Prostate gland (tissue), 2 donors: ENCODE data around the gene MORN3. TPM values are rescaled to one million over a fixed set of nuclear protein-coding genes. Genes with fewer than 3 reads are reported as not detected.
"Not testable (repeated sequence)": the region's sequence is repeated elsewhere in the genome, so short reads cannot be mapped to it uniquely, and the experiment has no call there.

Source experiments
- DNase-seq: peaks from one replicate; pipeline ENCODE4 v3.0.0-alpha.2; 2019; ENCODE audit warnings: low spot score
- H3K27ac ChIP-seq, 2 donors: fragments of 200-600 bp; sonication (generic); 2 replicates each; pipeline ENCODE4 v1.5.1; 2017 to 2019
- H3K27me3 ChIP-seq: fragments of 200-600 bp; sonication (generic); replicated peaks from 2 replicates; pipeline ENCODE4 v1.5.1; 2019; ENCODE audit not compliant: insufficient read depth
- H3K36me3 ChIP-seq, 2 donors: fragments of 200-600 bp; sonication (generic); 1 replicate in 1 of 2; 2 replicates in 1 of 2; pipeline versions ENCODE4 v1.5.1 to v1.8.1; 2017 to 2019
- H3K4me1 ChIP-seq: fragments of 200-600 bp; sonication (generic); replicated peaks from 2 replicates; pipeline ENCODE4 v1.5.1; 2019
- H3K4me3 ChIP-seq, 2 donors: fragments of 200-600 bp; sonication (generic); 2 replicates each; pipeline ENCODE4 v1.5.1; 2017 to 2019
- H3K9me3 ChIP-seq: fragments of 200-600 bp; sonication (generic); 2 replicates; pipeline ENCODE4 v1.5.1; 2017
- CTCF ChIP-seq, 4 experiments: fragments of 200-600 bp in 2 of 4; fragments of 450-650 bp in 2 of 4; sonication (generic) in 2 of 4; IDR thresholded peaks; 1 replicate in 3 of 4; 2 replicates in 1 of 4; pipeline ENCODE4 v1.5.1; 2016 to 2019; ENCODE audit warnings: antibody characterized with exemption in 4 of 4, mild to moderate bottlenecking in 2 of 4, moderate library complexity in 2 of 4
- POLR2A ChIP-seq: fragments of 450-650 bp; IDR thresholded peaks from one replicate; pipeline ENCODE4 v1.6.1; 2016; ENCODE audit warnings: antibody characterized with exemption, mild to moderate bottlenecking
- POLR2AphosphoS5 ChIP-seq: sonication (generic); formaldehyde crosslinking; IDR thresholded peaks from one replicate; pipeline ENCODE4 v1.6.1; 2017; ENCODE audit warnings: antibody characterized with exemption
- WGBS: methylation state at CpG from one replicate; pipeline ENCODE4 v1.1.5; 2018; 5-methylcytosine and 5-hydroxymethylcytosine counted together
- intact Hi-C: fragments of 100-400 bp; cut with DNase I; formaldehyde crosslinking; loops from one replicate; pipeline ENCODE4 v1.14.2; 2022
- total RNA-seq, 2 donors: library from RNA; depleted of rRNA; stranded (reverse); fragments of >200 nt; gene quantifications; one replicate each; pipeline ENCODE4 v1.1.0, GENCODE V29; 2016

The MORN3 gene
- total RNA-seq, 2 donors from 2014 or later, result 1.5 TPM; not detected in 1

GRCh38 chr12:121689430-121689829 lies 20.0 kb upstream of the MORN3 start:
- intact Hi-C loops, result no loop called here
- H3K4me3 ChIP-seq, result no peak overlapping the region
- H3K36me3 ChIP-seq, result no peaks in the 10 kb centered on the region
- WGBS, result 82% methylated on average over 2 of the region's 2 CpGs
- no peak for DNase-seq
- H3K9me3 ChIP-seq, result no peaks in the 10 kb centered on the region
- no peak overlapping the region for H3K27ac ChIP-seq
- TF ChIP-seq CTCF (IDR thresholded peaks at IDR 0.05) (no peak), POLR2AphosphoS5 (no peak), POLR2A (no peak)
- H3K27me3 ChIP-seq, result no peaks in the 10 kb centered on the region
- H3K4me1 ChIP-seq, result no peaks in the 10 kb centered on the region

GRCh38 chr12:121688966-121689365 lies 19.5 kb upstream of the MORN3 start:
- WGBS, result 77% methylated on average over 3 of the region's 3 CpGs
- Histone ChIP-seq H3K4me3 (no peak overlapping the region), H3K27ac (no peak overlapping the region), H3K36me3 (no peaks in the 10 kb centered on the region), H3K4me1 (no peaks in the 10 kb centered on the region), H3K9me3 (no peaks in the 10 kb centered on the region), H3K27me3 (no peaks in the 10 kb centered on the region)
- intact Hi-C loops, result no loop called here
- TF ChIP-seq POLR2AphosphoS5, result no peak
- no peak for TF ChIP-seq CTCF (IDR thresholded peaks at IDR 0.05)
- TF ChIP-seq POLR2A, result no peak
- no peak for DNase-seq

GRCh38 chr12:121679661-121680197 lies 10.3 kb upstream of the MORN3 start:
- H3K4me1 ChIP-seq, H3K27ac ChIP-seq, H3K4me3 ChIP-seq, H3K36me3 ChIP-seq, H3K9me3 ChIP-seq, DNase-seq, H3K27me3 ChIP-seq: not testable (repeated sequence)
- 53% methylated on average over 13 of the region's 13 CpGs for WGBS
- intact Hi-C loops, result loop anchor here (5.0 kb wide), 3 partner anchors 52 to 177 kb away; partner anchors contain the start of gene ORAI1

GRCh38 chr12:121678716-121679300 lies 9.4 kb upstream of the MORN3 start:
- intact Hi-C loops, result loop anchor here (5.0 kb wide), 1 partner anchor 52 kb away; the partner anchor contains the start of gene ORAI1
- Histone ChIP-seq H3K27me3 (no peaks in the 10 kb centered on the region), H3K4me3 (no peak overlapping the region), H3K36me3 (no peaks in the 10 kb centered on the region), H3K27ac (no peak overlapping the region), H3K9me3 (no peaks in the 10 kb centered on the region), H3K4me1 (no peaks in the 10 kb centered on the region)
- DNase-seq, result no peak
- WGBS, result 54% methylated on average over 9 of the region's 9 CpGs
- TF ChIP-seq POLR2A, result no peak
- no peak for TF ChIP-seq POLR2AphosphoS5
- TF ChIP-seq CTCF (IDR thresholded peaks at IDR 0.05), result no peak

GRCh38 chr12:121678305-121678704 lies 8.9 kb upstream of the MORN3 start:
- DNase-seq, result no peak
- Histone ChIP-seq H3K4me1 (no peaks in the 10 kb centered on the region), H3K9me3 (no peaks in the 10 kb centered on the region), H3K36me3 (no peaks in the 10 kb centered on the region), H3K4me3 (no peak overlapping the region), H3K27me3 (no peaks in the 10 kb centered on the region), H3K27ac (no peak overlapping the region)
- 67% methylated on average over 3 of the region's 3 CpGs for WGBS
- TF ChIP-seq CTCF (IDR thresholded peaks at IDR 0.05), result no peak
- no peak for TF ChIP-seq POLR2A
- TF ChIP-seq POLR2AphosphoS5, result no peak
- intact Hi-C loops, result loop anchor here (5.0 kb wide), 1 partner anchor 51 kb away; the partner anchor contains the start of gene ORAI1
